Omental fat pad (tissue), 4 donors: ENCODE measurements around the gene RPL19. TPM values are rescaled to one million over a fixed set of nuclear protein-coding genes. Genes with fewer than 3 reads are reported as not detected.

Experiments
- ATAC-seq: fragments of 150-250 bp; one replicate; pipeline ENCODE4 v1.9.1; 2016; ENCODE audit warnings: mild to moderate bottlenecking, moderate library complexity; ENCODE audit not compliant: low FRiP score
- DNase-seq: peaks from one replicate; pipeline ENCODE4 v3.0.0-alpha.2; 2019; ENCODE audit warnings: low spot score
- CTCF ChIP-seq, 3 donors: fragments of 450-650 bp; IDR thresholded peaks; one replicate each; pipeline ENCODE4 v1.5.1; 2016 to 2017; ENCODE audit warnings: antibody characterized with exemption in 3 of 3, mild to moderate bottlenecking in 3 of 3, moderate library complexity in 2 of 3
- total RNA-seq, 4 donors: library from RNA; depleted of rRNA; stranded (reverse); fragments of >200 nt; gene quantifications; one replicate each; pipeline ENCODE4 v1.1.0, GENCODE V29; 2016

RPL19 gene
- total RNA-seq, 4 donors from 2014 or later: 2,414 to 2,833 (median 2,579) TPM

DNA sequence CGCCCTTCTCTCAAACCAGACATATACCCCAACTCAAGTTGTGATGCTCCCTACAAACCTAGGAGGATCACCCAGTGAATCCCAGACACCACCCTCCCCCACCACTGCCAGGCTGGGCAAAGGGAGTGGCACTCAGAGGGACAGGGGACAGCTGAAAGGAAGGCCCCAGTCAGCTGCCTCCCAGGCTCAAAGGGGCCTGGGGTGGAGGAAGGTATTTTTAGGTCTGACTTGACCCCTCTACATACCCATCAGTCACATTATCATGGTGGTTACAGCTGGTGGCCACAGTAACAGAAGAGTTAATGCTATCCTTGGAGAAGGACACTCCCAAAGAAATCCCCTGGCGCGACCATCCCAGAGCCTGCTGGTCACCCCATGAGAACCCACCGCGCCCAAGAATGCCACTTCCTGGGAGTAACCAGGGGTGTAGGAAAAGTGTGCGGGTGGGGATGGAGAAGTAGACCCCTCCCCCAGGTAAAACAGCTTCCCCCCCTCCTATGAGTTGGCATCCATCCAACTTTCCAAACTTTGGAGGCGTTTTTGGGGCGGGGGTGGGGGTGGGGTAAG lies 3.8 kb upstream of the RPL19 start:
- no peak for ATAC-seq
- no peak for DNase-seq

DNA sequence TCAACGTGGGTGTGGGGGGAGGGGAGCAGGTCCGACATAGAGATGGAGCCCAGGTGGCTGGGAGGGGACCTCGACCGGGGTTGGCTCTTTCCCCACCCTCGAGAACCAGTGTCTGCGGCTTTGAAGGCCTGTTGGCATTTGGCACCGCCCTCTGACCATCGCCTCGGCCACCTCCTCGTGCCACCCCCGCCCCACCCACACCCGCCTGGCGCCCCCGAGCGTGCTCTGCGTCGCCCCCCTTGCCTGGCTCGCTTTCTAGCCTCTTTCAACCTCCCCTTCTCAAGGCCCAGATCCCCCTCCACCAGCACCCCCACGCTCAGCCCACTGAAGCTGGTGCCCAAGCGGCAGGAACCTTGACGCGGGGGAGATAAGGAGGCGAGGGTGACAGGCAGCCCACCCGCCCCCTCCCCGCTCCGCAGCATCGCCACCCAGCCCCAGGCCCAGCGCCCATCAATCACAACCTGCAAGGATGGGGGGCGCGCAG lies 3.2 kb upstream of the RPL19 start:
- ATAC-seq (no peak), DNase-seq (no peak)
- TF ChIP-seq CTCF (IDR thresholded peaks at IDR 0.05): no peak

More for the DNA sequence above, 3.8 kb upstream of the RPL19 start:
- no peak for TF ChIP-seq CTCF (IDR thresholded peaks at IDR 0.05)

- ATAC-seq (peak; percentile 55), DNase-seq (peak; percentile 44)
- TF ChIP-seq CTCF (IDR thresholded peaks at IDR 0.05): no peak
Measured at GRCh38 chr17:39197380-39198185, 2.5 kb upstream of the RPL19 start, which contains the start of gene CACNB1. Gene CACNB1, minus strand, starts transcription at chr17:39197669. Its CDS starts 174 bp downstream, at chr17:39197495.

GRCh38 chr17:39198186-39198566 lies 1.9 kb upstream of the RPL19 start:
- no peak for ATAC-seq
- no peak for DNase-seq
- TF ChIP-seq CTCF (IDR thresholded peaks at IDR 0.05): no peak

DNA sequence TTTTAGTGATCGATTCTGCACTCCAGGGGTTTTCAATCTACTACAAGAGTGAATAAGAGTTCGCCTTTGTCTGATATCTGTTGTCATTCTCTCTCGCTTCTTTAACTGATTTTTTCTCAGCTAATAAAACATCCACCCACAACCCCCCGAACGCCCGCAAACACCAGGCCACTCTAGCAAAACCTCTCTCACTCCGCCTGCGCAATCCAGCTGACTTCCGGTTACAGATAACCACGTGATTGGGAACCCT lies 338 bp upstream of the RPL19 start:
- ATAC-seq (peak; percentile 68), DNase-seq (peak; percentile 75)
- no peak for TF ChIP-seq CTCF (IDR thresholded peaks at IDR 0.05)

- ATAC-seq (no peak), DNase-seq (no peak)
- no peak for TF ChIP-seq CTCF (IDR thresholded peaks at IDR 0.05)
Measured at GRCh38 chr17:39200957-39201510, 951 bp downstream of the RPL19 start.
